Colonic mucosa (tissue), 4 donors: Measurements from ENCODE around the gene CEP131. TPM values are rescaled to one million over a fixed set of nuclear protein-coding genes. Genes with fewer than 3 reads are reported as not detected.

ENCODE experiments used
- DNase-seq: peaks from one replicate; pipeline ENCODE4 v3.0.0-alpha.2; 2020
- H3K27ac ChIP-seq: fragments of 200-600 bp; one replicate; pipeline ENCODE4 v1.8.0; 2021
- H3K27me3 ChIP-seq: fragments of 200-600 bp; one replicate; pipeline ENCODE4 v1.8.0; 2021
- H3K36me3 ChIP-seq: fragments of 200-600 bp; one replicate; pipeline ENCODE4 v1.8.0; 2021
- H3K4me1 ChIP-seq: fragments of 200-600 bp; one replicate; pipeline ENCODE4 v1.8.0; 2021; ENCODE audit warnings: mild to moderate bottlenecking
- H3K4me3 ChIP-seq: fragments of 200-600 bp; one replicate; pipeline ENCODE4 v1.8.0; 2021
- H3K9ac ChIP-seq, 2 donors: one replicate each; pipeline ENCODE4 v1.7.0; 2013; ENCODE audit warnings: control low read depth in 2 of 2, low read depth in 2 of 2, low read length in 2 of 2
- H3K9me3 ChIP-seq: fragments of 200-600 bp; one replicate; pipeline ENCODE4 v1.8.0; 2021
- CTCF ChIP-seq: fragments of 200-600 bp; IDR thresholded peaks from one replicate; pipeline ENCODE4 v1.8.0; 2022; ENCODE audit warnings: antibody characterized with exemption, mild to moderate bottlenecking
- intact Hi-C: fragments of 100-400 bp; cut with DNase I; formaldehyde crosslinking; loops from one replicate; pipeline ENCODE4 v1.14.1; 2022
- total RNA-seq, 2 donors: library from RNA; stranded (reverse); fragmentation: NEBNext Ultra II Directional in 1 of 2; extraction: Animal tissue kit (Norgen Biotek cat#: 25700) in 1 of 2; gene quantifications; one replicate each; pipeline ENCODE4 v1.2.1, GENCODE V29; 2021
- donor health status: healthy.
- donor health status: DM: no; HTN: no; CAD: no.
- donor health status: DM: no; HTN: no; CAD: no.

The CEP131 gene
- total RNA-seq, 2 donors from 2014 or later, result 4.3 to 15.0 TPM

- intact Hi-C loops, result no loop called here
- Histone ChIP-seq H3K27me3 (peaks cover 27% of the 10 kb centered on the region), H3K36me3 (no peaks in the 10 kb centered on the region), H3K9me3 (no peaks in the 10 kb centered on the region), H3K27ac (no peak overlapping the region), H3K4me1 (no peaks in the 10 kb centered on the region), H3K9ac (no peak overlapping the region), H3K4me3 (no peak overlapping the region)
- TF ChIP-seq CTCF, result no peak
- DNase-seq, result no peak
These were observed 59.6 kb downstream of the CEP131 start for GRCh38 chr17:81163051-81163695.

GRCh38 chr17:81162491-81162890 lies 60.3 kb downstream of the CEP131 start:
- TF ChIP-seq CTCF, result no peak
- Histone ChIP-seq H3K27ac (no peak overlapping the region), H3K4me3 (no peak overlapping the region), H3K4me1 (no peaks in the 10 kb centered on the region), H3K9ac (no peak overlapping the region), H3K9me3 (no peaks in the 10 kb centered on the region), H3K27me3 (peaks cover 24% of the 10 kb centered on the region), H3K36me3 (no peaks in the 10 kb centered on the region)
- no peak for DNase-seq
- intact Hi-C loops, result no loop called here

- DNase-seq, result no peak
- Histone ChIP-seq H3K9ac (no peak overlapping the region), H3K27ac (no peak overlapping the region)
These were observed 60.8 kb downstream of the CEP131 start for GRCh38 chr17:81161972-81162371.

GRCh38 chr17:81161536-81161935 lies 61.2 kb downstream of the CEP131 start:
- no peak overlapping the region for H3K27ac ChIP-seq
- H3K27me3 ChIP-seq, result peaks cover 19% of the 10 kb centered on the region
- H3K4me1 ChIP-seq, result no peaks in the 10 kb centered on the region
- no peaks in the 10 kb centered on the region for H3K36me3 ChIP-seq
- intact Hi-C loops, result no loop called here
- no peak for DNase-seq
- no peak overlapping the region for H3K4me3 ChIP-seq
- no peak overlapping the region for H3K9ac ChIP-seq
- TF ChIP-seq CTCF, result no peak
- H3K9me3 ChIP-seq, result no peaks in the 10 kb centered on the region

More at GRCh38 chr17:81161972-81162371, 60.8 kb downstream of the CEP131 start:
- H3K27me3 ChIP-seq, result peaks cover 23% of the 10 kb centered on the region
- intact Hi-C loops, result no loop called here
- no peaks in the 10 kb centered on the region for H3K4me1 ChIP-seq
- H3K36me3 ChIP-seq, result no peaks in the 10 kb centered on the region
- H3K9me3 ChIP-seq, result no peaks in the 10 kb centered on the region
- no peak overlapping the region for H3K4me3 ChIP-seq
- no peak for TF ChIP-seq CTCF

GRCh38 chr17:81160747-81161453 lies 61.9 kb downstream of the CEP131 start:
- no peak for TF ChIP-seq CTCF
- peaks cover 18% of the 10 kb centered on the region for H3K27me3 ChIP-seq
- no peaks in the 10 kb centered on the region for H3K4me1 ChIP-seq
- no peak overlapping the region for H3K4me3 ChIP-seq
- no peaks in the 10 kb centered on the region for H3K9me3 ChIP-seq
- H3K36me3 ChIP-seq, result no peaks in the 10 kb centered on the region
- intact Hi-C loops, result no loop called here
- no peak overlapping the region for H3K9ac ChIP-seq
- DNase-seq, result no peak
- no peak overlapping the region for H3K27ac ChIP-seq
